GM23248 (cell line): ENCODE measurements around the gene GRPEL1. TPM values are rescaled to one million over a fixed set of nuclear protein-coding genes. Genes with fewer than 3 reads are reported as not detected.

Experiments used
- DNase-seq: peaks from one replicate; pipeline ENCODE4 v3.0.0-alpha.2; 2015
- H2AFZ ChIP-seq: fragments of 200-600 bp; sonication (generic); 2 replicates; pipeline ENCODE4 v1.6.1; 2016; ENCODE audit warnings: antibody characterized with exemption
- H3F3A ChIP-seq: fragments of 200-600 bp; sonication (generic); 2 replicates; pipeline ENCODE4 v1.6.1; 2016; ENCODE audit warnings: mild to moderate bottlenecking, antibody characterized with exemption, mixed run types; ENCODE audit not compliant: insufficient read depth
- H3K27ac ChIP-seq: fragments of 200-600 bp; sonication (generic); 2 replicates; pipeline ENCODE4 v1.5.1; 2016; ENCODE audit warnings: mild to moderate bottlenecking
- H3K27me3 ChIP-seq: fragments of 200-600 bp; sonication (generic); replicated peaks from 2 replicates; pipeline ENCODE4 v1.6.1; 2016; ENCODE audit warnings: mild to moderate bottlenecking; ENCODE audit not compliant: insufficient read depth
- H3K36me3 ChIP-seq: fragments of 200-600 bp; sonication (generic); 2 replicates; pipeline ENCODE4 v1.6.1; 2016; ENCODE audit warnings: low read depth, mild to moderate bottlenecking
- H3K4me1 ChIP-seq: fragments of 200-600 bp; sonication (generic); 2 replicates; pipeline ENCODE4 v1.6.1; 2016; ENCODE audit warnings: mild to moderate bottlenecking; ENCODE audit not compliant: insufficient read depth
- H3K4me2 ChIP-seq: fragments of 200-600 bp; sonication (generic); one replicate; pipeline ENCODE4 v1.6.1; 2016; ENCODE audit warnings: mild to moderate bottlenecking; ENCODE audit not compliant: unreplicated experiment
- H3K4me3 ChIP-seq: fragments of 200-600 bp; sonication (generic); 2 replicates; pipeline ENCODE4 v1.5.1; 2016; ENCODE audit warnings: mild to moderate bottlenecking
- H3K79me2 ChIP-seq: fragments of 200-600 bp; sonication (generic); 2 replicates; pipeline ENCODE4 v1.6.1; 2016; ENCODE audit warnings: mild to moderate bottlenecking; ENCODE audit not compliant: insufficient read depth
- H3K9ac ChIP-seq: fragments of 200-600 bp; sonication (generic); 2 replicates; pipeline ENCODE4 v1.6.1; 2016; ENCODE audit warnings: mild to moderate bottlenecking
- H3K9me2 ChIP-seq: fragments of 200-600 bp; sonication (generic); 2 replicates; pipeline ENCODE4 v1.6.1; 2016; ENCODE audit warnings: mixed run types, mild to moderate bottlenecking, moderate library complexity; ENCODE audit not compliant: insufficient read depth
- H3K9me3 ChIP-seq: fragments of 200-600 bp; sonication (generic); one replicate; pipeline ENCODE4 v1.6.1; 2017; ENCODE audit warnings: low read depth
- H4K20me1 ChIP-seq: fragments of 200-600 bp; sonication (generic); 2 replicates; pipeline ENCODE4 v1.6.0; 2016; ENCODE audit not compliant: insufficient read depth
- EZH2 ChIP-seq: fragments of 200-600 bp; sonication (generic); IDR thresholded peaks from 2 replicates; pipeline ENCODE4 v1.6.1; 2018; ENCODE audit warnings: antibody characterized with exemption, mild to moderate bottlenecking; ENCODE audit not compliant: insufficient read depth, poor library complexity, severe bottlenecking
- EZH2phosphoT487 ChIP-seq: fragments of 200-600 bp; sonication (generic); IDR thresholded peaks from 2 replicates; pipeline ENCODE4 v1.6.1; 2018; ENCODE audit warnings: antibody characterized with exemption, moderate library complexity, mild to moderate bottlenecking, low read depth; ENCODE audit not compliant: insufficient read depth
- WGBS, 2 experiments: methylation state at CpG; one replicate each; pipeline ENCODE4 v1.1.6; 2015 to 2017; ENCODE audit warnings: low lambda C conversion rate in 2 of 2, low coverage in 1 of 2; ENCODE audit errors: missing lambda C conversion rate in 2 of 2; 5-methylcytosine and 5-hydroxymethylcytosine counted together
- in situ Hi-C: fragments of 300-500 bp; cut with MboI; formaldehyde crosslinking; loops from 2 replicates; pipeline ENCODE4 v1.15.0; 2020
- polyA plus RNA-seq: library from polyadenylated mRNA; unstranded; fragments of >200 nt; fragmentation: Nextera tagmentation; extraction: Ambion mirVana; gene quantifications from 2 replicates; pipeline ENCODE4 v1.2.1, GENCODE V29; 2016
- total RNA-seq: library from RNA; depleted of rRNA; stranded (reverse); fragments of >200 nt; shearing (Covaris generic); gene quantifications from 2 replicates; pipeline ENCODE4 v1.2.3, GENCODE V29; 2014

Gene GRPEL1
- total and polyA plus RNA-seq, 2 experiments from 2014 or later: 41.8 to 85.5 TPM

- Histone ChIP-seq H3K4me3 (peak overlapping the region; percentile 80), H3K36me3 (no peaks in the 10 kb centered on the region), H2AFZ (no peak overlapping the region), H3K27ac (peak overlapping the region; percentile 78), H3K27me3 (no peaks in the 10 kb centered on the region), H4K20me1 (peaks cover 7% of the 10 kb centered on the region; the same call in 1 of the 2 replicates), H3K9me2 (no peaks in the 10 kb centered on the region), H3K4me2 (peak overlapping the region; percentile 93), H3K9ac (peak overlapping the region; percentile 89), H3K4me1 (peaks cover 32% of the 10 kb centered on the region), H3K79me2 (peaks cover 83% of the 10 kb centered on the region), H3K9me3 (no peaks in the 10 kb centered on the region), H3F3A (peaks cover 38% of the 10 kb centered on the region)
- DNase-seq: no peak
- 34 to 38% methylated on average over 8 of the region's 8 CpGs for WGBS, 2 experiments
- in situ Hi-C loops: no loop called here
- no peak for TF ChIP-seq EZH2phosphoT487
Observed at GRCh38 chr4:7045553-7045952, 22.3 kb downstream of the GRPEL1 start.

- Histone ChIP-seq H4K20me1 (peaks cover 7% of the 10 kb centered on the region; the same call in 1 of the 2 replicates), H3K9me2 (no peaks in the 10 kb centered on the region), H3F3A (peaks cover 38% of the 10 kb centered on the region), H2AFZ (peak overlapping the region; percentile 68), H3K4me3 (peak overlapping the region; percentile 80), H3K9ac (peak overlapping the region; percentile 89), H3K79me2 (peaks cover 73% of the 10 kb centered on the region), H3K27ac (peak overlapping the region; percentile 68; the same call in 1 of the 2 replicates), H3K9me3 (no peaks in the 10 kb centered on the region), H3K36me3 (no peaks in the 10 kb centered on the region), H3K27me3 (no peaks in the 10 kb centered on the region), H3K4me2 (peak overlapping the region; percentile 93), H3K4me1 (peaks cover 32% of the 10 kb centered on the region)
- DNase-seq: peak; percentile 45
- 4 to 6% methylated on average over 29 of the region's 29 CpGs for WGBS, 2 experiments
- in situ Hi-C loops: no loop called here
- TF ChIP-seq EZH2 (no peak), EZH2phosphoT487 (no peak)
Observed at GRCh38 chr4:7044137-7044930, 23.5 kb downstream of the GRPEL1 start.

GRCh38 chr4:7043284-7044136 is 24.4 kb downstream of the GRPEL1 start, which contains the start of gene TADA2B:
Gene TADA2B (plus strand): TSS chr4:7043372. CDS start chr4:7043580, 208 bp downstream.
- Histone ChIP-seq H3F3A (peaks cover 38% of the 10 kb centered on the region), H4K20me1 (peaks cover 7% of the 10 kb centered on the region; the same call in 1 of the 2 replicates), H3K27ac (peak within 1 kb of the TSS; percentile 88), H3K4me2 (peak within 1 kb of the TSS; percentile 93), H3K27me3 (no peaks in the 10 kb centered on the region), H3K4me3 (peak within 1 kb of the TSS; percentile 84), H3K9me3 (no peaks in the 10 kb centered on the region), H2AFZ (peak within 1 kb of the TSS; percentile 85), H3K9me2 (no peaks in the 10 kb centered on the region), H3K36me3 (no peaks in the 10 kb centered on the region), H3K79me2 (peaks cover 65% of the 10 kb centered on the region), H3K4me1 (peaks cover 32% of the 10 kb centered on the region), H3K9ac (peak within 1 kb of the TSS; percentile 89)
- WGBS, 2 experiments: 1 to 2% methylated on average over 57 to 73 of the region's 119 CpGs
- TF ChIP-seq EZH2 (no peak), EZH2phosphoT487 (no peak)
- in situ Hi-C loops: no loop called here
- DNase-seq: peak; percentile 71

- Histone ChIP-seq H3K36me3 (no peaks in the 10 kb centered on the region), H2AFZ (peak overlapping the region; percentile 85), H3K4me1 (peaks cover 32% of the 10 kb centered on the region), H3K4me3 (peak overlapping the region; percentile 84), H3K9ac (peak overlapping the region; percentile 84), H3K79me2 (peaks cover 57% of the 10 kb centered on the region), H3K27me3 (no peaks in the 10 kb centered on the region), H4K20me1 (peaks cover 7% of the 10 kb centered on the region; the same call in 1 of the 2 replicates), H3K9me2 (no peaks in the 10 kb centered on the region), H3K4me2 (peak overlapping the region; percentile 83), H3K9me3 (no peaks in the 10 kb centered on the region), H3F3A (peaks cover 38% of the 10 kb centered on the region), H3K27ac (peak overlapping the region; percentile 88)
- 1 to 2% methylated on average over 69 to 70 of the region's 90 CpGs for WGBS, 2 experiments
- in situ Hi-C loops: no loop called here
- DNase-seq: peak; percentile 100
- TF ChIP-seq EZH2: no peak
- no peak for TF ChIP-seq EZH2phosphoT487
Observed at GRCh38 chr4:7042503-7043283, 25.2 kb downstream of the GRPEL1 start.
